Keratinocyte (primary cell): Measurements from ENCODE around the gene ORMDL3. TPM values are rescaled to one million over a fixed set of nuclear protein-coding genes. Genes with fewer than 3 reads are reported as not detected.

Experiments
- DNase-seq: peaks from one replicate; pipeline ENCODE4 v3.0.0-alpha.2; 2011; ENCODE audit warnings: low read depth, missing footprints, low spot score
- FAIRE-seq: peaks from 2 replicates; lab custom pipeline; 2011; peaks lifted over from hg19 to GRCh38; lab: Jason Lieb, UNC
- H2AFZ ChIP-seq: 2 replicates; pipeline ENCODE4 v1.6.0; 2012; ENCODE audit warnings: low read length, control low read depth, inconsistent platforms; ENCODE audit not compliant: control insufficient read depth
- H3K27ac ChIP-seq: 2 replicates; pipeline ENCODE4 v1.5.1; 2011; ENCODE audit warnings: low read length; ENCODE audit not compliant: control insufficient read depth, insufficient read depth
- H3K27me3 ChIP-seq: 3 replicates; pipeline ENCODE4 v1.6.0; 2011; ENCODE audit warnings: low read length; ENCODE audit not compliant: control insufficient read depth, insufficient read depth; ENCODE audit errors: extremely low read depth
- H3K36me3 ChIP-seq, 2 experiments: 2 replicates in 1 of 2; 3 replicates in 1 of 2; pipeline ENCODE4 v1.5.1; 2011; ENCODE audit warnings: low read length in 2 of 2, mild to moderate bottlenecking in 1 of 2; ENCODE audit not compliant: control insufficient read depth in 2 of 2, insufficient read depth in 2 of 2; ENCODE audit errors: extremely low read depth in 1 of 2
- H3K4me1 ChIP-seq: 3 replicates; pipeline ENCODE4 v1.5.1; 2011; ENCODE audit warnings: low read length; ENCODE audit not compliant: control insufficient read depth, insufficient read depth; ENCODE audit errors: extremely low read depth
- H3K4me2 ChIP-seq: 3 replicates; pipeline ENCODE4 v1.6.0; 2011; ENCODE audit warnings: low read depth, low read length; ENCODE audit not compliant: control insufficient read depth, insufficient read depth; ENCODE audit errors: extremely low read depth
- H3K4me3 ChIP-seq, 3 experiments: fragments of 200-600 bp in 1 of 3; sonication (generic) in 1 of 3; 2 replicates in 2 of 3; 3 replicates in 1 of 3; pipeline ENCODE4 v1.5.1; 2011 to 2016; ENCODE audit warnings: low read length in 3 of 3, mild to moderate bottlenecking in 3 of 3, control low read depth in 2 of 3, inconsistent platforms in 1 of 3, low read depth in 1 of 3, mixed read lengths in 1 of 3, mixed run types in 1 of 3, moderate library complexity in 1 of 3; ENCODE audit not compliant: control insufficient read depth in 2 of 3, insufficient read depth in 2 of 3; ENCODE audit errors: extremely low read depth in 1 of 3
- H3K79me2 ChIP-seq: 2 replicates; pipeline ENCODE4 v1.6.0; 2012; ENCODE audit warnings: low read length; ENCODE audit not compliant: control insufficient read depth, insufficient read depth
- H3K9ac ChIP-seq: 3 replicates; pipeline ENCODE4 v1.6.0; 2011; ENCODE audit warnings: low read length; ENCODE audit not compliant: control insufficient read depth, insufficient read depth; ENCODE audit errors: extremely low read depth
- H3K9me1 ChIP-seq: 3 replicates; pipeline ENCODE4 v1.6.0; 2011; ENCODE audit warnings: low read length; ENCODE audit not compliant: control insufficient read depth, insufficient read depth; ENCODE audit errors: extremely low read depth
- H3K9me3 ChIP-seq: 2 replicates; pipeline ENCODE4 v1.5.1; 2012; ENCODE audit warnings: low read depth, low read length; ENCODE audit not compliant: control insufficient read depth
- H4K20me1 ChIP-seq: 3 replicates; pipeline ENCODE4 v1.6.0; 2011; ENCODE audit warnings: low read length; ENCODE audit not compliant: control insufficient read depth, insufficient read depth; ENCODE audit errors: extremely low read depth
- EZH2 ChIP-seq: IDR thresholded peaks from one replicate; pipeline ENCODE4 v1.6.1; 2012; ENCODE audit warnings: inconsistent platforms, mild to moderate bottlenecking, low read length, moderate library complexity
- dilution Hi-C: fragments of 300-500 bp; cut with MboI; formaldehyde crosslinking; loops from one replicate; pipeline ENCODE4 v1.7.0; 2020; ENCODE audit warnings: low sequenced_read_pairs; ENCODE audit not compliant: extremely low pct_ligation_motif_present
- polyA plus RNA-seq, 5 experiments: library from polyadenylated mRNA; depleted of rRNA in 3 of 5; stranded (reverse) in 3 of 5; stranded (forward) in 1 of 5; unstranded in 1 of 5; fragments of >200 nt; gene quantifications; 1 replicate in 1 of 5; 2 replicates in 3 of 5; 3 replicates in 1 of 5; pipeline versions ENCODE4 v1.2.1 to v1.2.3, GENCODE V29; 2011 to 2012; ENCODE audit warnings: missing spikeins in 2 of 5, low read depth in 1 of 5, low replicate concordance in 1 of 5
- TF ChIP-seq, protein P1 (sequence below), 3 experiments: IDR thresholded peaks in 1 of 3; conservative IDR thresholded peaks in 1 of 3; optimal IDR thresholded peaks in 1 of 3; 2 replicates in 2 of 3; 3 replicates in 1 of 3; pipeline versions ENCODE3 to v1.5.1; 2011; ENCODE audit warnings: low read length in 3 of 3, mild to moderate bottlenecking in 3 of 3, moderate library complexity in 2 of 3, control low read depth in 1 of 3, inconsistent platforms in 1 of 3; ENCODE audit not compliant: insufficient read depth in 2 of 3; ENCODE audit errors: extremely low read depth in 1 of 3

ORMDL3 gene
- polyA plus RNA-seq, 1 donor (not counting 4 experiments of a cell fraction or from before 2014, with no cell fraction given), result 36.3 TPM

DNA sequence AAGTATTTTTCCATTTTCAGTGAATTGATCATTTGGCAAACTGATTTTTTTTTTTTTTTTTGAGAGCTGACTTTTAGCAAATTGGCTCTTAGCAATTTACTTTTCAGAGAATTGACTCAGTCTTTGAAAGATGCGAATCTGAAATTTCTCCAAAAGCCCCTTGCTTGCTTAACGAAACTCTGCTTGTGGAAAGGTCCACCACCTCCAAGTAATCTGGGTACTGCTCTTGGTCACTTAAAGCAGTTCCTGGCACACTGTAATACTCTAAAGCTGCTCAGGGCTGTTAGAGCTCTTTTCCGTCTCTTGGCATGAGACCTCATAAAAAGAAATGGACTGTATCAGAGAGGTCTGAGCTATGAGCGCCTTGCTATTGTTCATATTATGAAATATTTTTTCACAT, 11.8 kb downstream of the ORMDL3 start:
- no peak overlapping the region for H3K4me2 ChIP-seq
- no peak overlapping the region for H3K9ac ChIP-seq
- FAIRE-seq (no peak), DNase-seq (no peak)
- H3K27ac ChIP-seq, result no peak overlapping the region
- H3K36me3 ChIP-seq, result peaks cover 9 to 17% of the 10 kb centered on the region in 2 experiments
- H3K4me1 ChIP-seq, result no peaks in the 10 kb centered on the region
- H3K27me3 ChIP-seq, result no peaks in the 10 kb centered on the region
- H3K79me2 ChIP-seq, result no peaks in the 10 kb centered on the region
- no peak overlapping the region for H2AFZ ChIP-seq
- H3K9me3 ChIP-seq, result no peaks in the 10 kb centered on the region
- H4K20me1 ChIP-seq, result no peaks in the 10 kb centered on the region
- H3K4me3 ChIP-seq, result no peak overlapping the region
- TF ChIP-seq, protein P1, sequence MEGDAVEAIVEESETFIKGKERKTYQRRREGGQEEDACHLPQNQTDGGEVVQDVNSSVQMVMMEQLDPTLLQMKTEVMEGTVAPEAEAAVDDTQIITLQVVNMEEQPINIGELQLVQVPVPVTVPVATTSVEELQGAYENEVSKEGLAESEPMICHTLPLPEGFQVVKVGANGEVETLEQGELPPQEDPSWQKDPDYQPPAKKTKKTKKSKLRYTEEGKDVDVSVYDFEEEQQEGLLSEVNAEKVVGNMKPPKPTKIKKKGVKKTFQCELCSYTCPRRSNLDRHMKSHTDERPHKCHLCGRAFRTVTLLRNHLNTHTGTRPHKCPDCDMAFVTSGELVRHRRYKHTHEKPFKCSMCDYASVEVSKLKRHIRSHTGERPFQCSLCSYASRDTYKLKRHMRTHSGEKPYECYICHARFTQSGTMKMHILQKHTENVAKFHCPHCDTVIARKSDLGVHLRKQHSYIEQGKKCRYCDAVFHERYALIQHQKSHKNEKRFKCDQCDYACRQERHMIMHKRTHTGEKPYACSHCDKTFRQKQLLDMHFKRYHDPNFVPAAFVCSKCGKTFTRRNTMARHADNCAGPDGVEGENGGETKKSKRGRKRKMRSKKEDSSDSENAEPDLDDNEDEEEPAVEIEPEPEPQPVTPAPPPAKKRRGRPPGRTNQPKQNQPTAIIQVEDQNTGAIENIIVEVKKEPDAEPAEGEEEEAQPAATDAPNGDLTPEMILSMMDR (optimal IDR thresholded peaks at IDR 0.05 in 1 of 3, IDR thresholded peaks at IDR 0.05 in 1 of 3, conservative IDR thresholded peaks at IDR 0.05 in 1 of 3; ENCODE audit: extremely low read depth in 1 of 3, insufficient read depth in 2 of 3, low read length in 3 of 3), result no peak
- dilution Hi-C loops, result no loop called here
- H3K9me1 ChIP-seq, result no peaks in the 10 kb centered on the region

DNA sequence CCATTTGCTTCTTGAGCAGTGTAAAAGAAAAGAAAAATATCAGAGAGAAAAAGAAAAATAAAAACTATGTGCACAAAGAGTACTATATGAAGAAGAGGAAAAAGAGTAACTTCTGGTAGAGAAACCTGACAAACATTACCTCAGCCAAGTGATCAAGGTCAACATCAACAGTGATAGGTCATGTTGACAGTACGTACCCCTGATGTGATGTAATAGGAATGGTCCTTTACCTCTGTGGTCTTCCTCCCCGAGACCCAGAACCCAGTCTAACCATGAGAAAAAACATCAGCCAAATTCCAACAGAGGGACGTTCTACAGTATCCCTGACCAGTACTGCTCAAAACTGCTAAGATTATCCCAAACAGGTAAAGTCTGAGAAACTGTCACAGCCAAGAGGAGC, 13.4 kb downstream of the ORMDL3 start:
- no peak overlapping the region for H3K27ac ChIP-seq
- TF ChIP-seq, protein P1 (optimal IDR thresholded peaks at IDR 0.05 in 1 of 3, IDR thresholded peaks at IDR 0.05 in 1 of 3, conservative IDR thresholded peaks at IDR 0.05 in 1 of 3; ENCODE audit: extremely low read depth in 1 of 3, insufficient read depth in 2 of 3, low read length in 3 of 3), result no peak
- no peak for TF ChIP-seq EZH2
- no peaks in the 10 kb centered on the region for H3K9me1 ChIP-seq
- H3K79me2 ChIP-seq, result no peaks in the 10 kb centered on the region
- no peaks in the 10 kb centered on the region for H4K20me1 ChIP-seq
- no peaks in the 10 kb centered on the region for H3K4me1 ChIP-seq
- FAIRE-seq (no peak), DNase-seq (no peak)
- H3K36me3 ChIP-seq, result peaks cover 0 to 15% of the 10 kb centered on the region in 2 experiments
- H3K9ac ChIP-seq, result no peak overlapping the region
- dilution Hi-C loops, result no loop called here
- H3K27me3 ChIP-seq, result no peaks in the 10 kb centered on the region
- H3K4me2 ChIP-seq, result no peak overlapping the region
- H3K9me3 ChIP-seq, result no peaks in the 10 kb centered on the region
- no peak overlapping the region for H2AFZ ChIP-seq
- no peak overlapping the region for H3K4me3 ChIP-seq
